A673 (cell line): ENCODE results near the gene HPN. TPM values are rescaled to one million over a fixed set of nuclear protein-coding genes. Genes with fewer than 3 reads are reported as not detected.
"Not testable (repeated sequence)": the region's sequence is repeated elsewhere in the genome, so short reads cannot be mapped to it uniquely, and the experiment has no call there.

Experiments used
- BruUV-seq: library from RNA; stranded (reverse); fragments of 400-500 nt; replicated peaks from 2 replicates; lab custom pipeline; 2021; lab: Mats Ljungman, UMichigan
- CTCF ChIA-PET: fragments of 300-600 bp; sonication (Branson Sonifier 250); formaldehyde crosslinking; loops from one replicate; lab custom pipeline; 2022; ENCODE audit warnings: antibody characterized with exemption; lab: Charles Lee
- POLR2A ChIA-PET: fragments of 300-600 bp; sonication (Branson Sonifier 250); formaldehyde crosslinking; loops from one replicate; lab custom pipeline; 2022; ENCODE audit warnings: antibody characterized with exemption; ENCODE audit not compliant: low non-redundant PET; lab: Charles Lee
- DNase-seq: peaks from one replicate; pipeline ENCODE4 v3.0.0-alpha.2; 2015; ENCODE audit warnings: low spot score
- H3K27ac ChIP-seq: fragments of 200-600 bp; sonication (generic); 2 replicates; pipeline ENCODE4 v1.5.1; 2016; ENCODE audit warnings: mixed run types, low read depth, mild to moderate bottlenecking, mixed read lengths, antibody characterized with exemption, low read length; ENCODE audit not compliant: poor library complexity, severe bottlenecking
- H3K27me3 ChIP-seq: fragments of 200-600 bp; sonication (generic); replicated peaks from 2 replicates; pipeline ENCODE4 v1.6.1; 2017; ENCODE audit warnings: mixed run types, low read depth, mild to moderate bottlenecking, mixed read lengths, antibody characterized with exemption, low read length; ENCODE audit not compliant: insufficient read depth, poor library complexity
- H3K36me3 ChIP-seq: fragments of 200-600 bp; sonication (generic); 2 replicates; pipeline ENCODE4 v1.6.1; 2016; ENCODE audit warnings: mixed run types, mild to moderate bottlenecking, mixed read lengths, antibody characterized with exemption, low read length; ENCODE audit not compliant: insufficient read depth, poor library complexity, severe bottlenecking
- H3K4me1 ChIP-seq: fragments of 200-600 bp; sonication (generic); 2 replicates; pipeline ENCODE4 v1.6.1; 2017; ENCODE audit warnings: mixed run types, mild to moderate bottlenecking, mixed read lengths, antibody characterized with exemption, low read length; ENCODE audit not compliant: insufficient read depth, poor library complexity, severe bottlenecking
- H3K4me3 ChIP-seq: fragments of 200-600 bp; sonication (generic); 2 replicates; pipeline ENCODE4 v1.5.1; 2016; ENCODE audit warnings: low read depth, mixed run types, mild to moderate bottlenecking, mixed read lengths, low read length; ENCODE audit not compliant: poor library complexity, severe bottlenecking
- H3K9me3 ChIP-seq: fragments of 200-600 bp; sonication (generic); 2 replicates; pipeline ENCODE4 v1.6.1; 2016; ENCODE audit warnings: mixed run types, low read depth, mild to moderate bottlenecking, mixed read lengths, antibody characterized with exemption, low read length; ENCODE audit not compliant: poor library complexity, severe bottlenecking
- EZH2 ChIP-seq: fragments of 200-600 bp; sonication (generic); IDR thresholded peaks from 2 replicates; pipeline ENCODE4 v1.6.1; 2017; ENCODE audit warnings: borderline replicate concordance, low read depth, mild to moderate bottlenecking, mixed read lengths, antibody characterized with exemption, low read length; ENCODE audit not compliant: poor library complexity, severe bottlenecking
- intact Hi-C: fragments of 100-400 bp; cut with micrococcal nuclease; formaldehyde crosslinking; loops from one replicate; pipeline ENCODE4 v1.10.0; 2022; ENCODE audit not compliant: unreplicated experiment
- total RNA-seq: library from RNA; stranded (reverse); gene quantifications from 2 replicates; pipeline ENCODE4 v1.2.3, GENCODE V29; 2021
- TF ChIP-seq, protein P1 (sequence below): fragments of 300-800, 200-600 bp; sonication (generic); conservative IDR thresholded peaks from 2 replicates; pipeline ENCODE4 v1.5.1; 2017; ENCODE audit warnings: low read depth, mild to moderate bottlenecking, antibody characterized with exemption, low read length, moderate library complexity, mixed read lengths

Gene HPN
- total RNA-seq, 1 experiment from 2014 or later = not detected

DNA sequence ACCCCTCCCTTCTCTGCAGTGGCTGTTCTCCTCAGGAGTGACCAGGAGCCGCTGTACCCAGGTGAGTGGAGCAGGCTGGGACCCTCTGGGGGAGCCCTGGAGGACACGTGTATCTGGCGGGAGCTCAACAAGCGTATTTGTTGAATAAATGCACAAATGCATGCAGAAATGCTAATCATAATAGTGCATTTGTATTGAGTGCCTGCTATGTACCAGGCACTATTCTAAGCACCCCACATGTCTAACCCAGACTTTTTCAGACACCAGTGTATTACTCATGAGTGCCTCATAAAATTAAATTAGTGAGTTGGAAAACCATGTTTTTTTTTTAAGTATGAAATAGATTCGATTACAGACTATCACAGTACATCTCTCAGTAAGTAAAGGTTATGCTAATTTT is 7.9 kb downstream of the HPN start:
- Histone ChIP-seq H3K27me3 (no peaks in the 10 kb centered on the region), H3K27ac (no peak overlapping the region), H3K4me3 (no peak overlapping the region), H3K4me1 (no peaks in the 10 kb centered on the region), H3K9me3 (no peaks in the 10 kb centered on the region), H3K36me3 (no peaks in the 10 kb centered on the region)
- ChIA-PET POLR2A (no interaction called here), CTCF (no interaction called here)
- TF ChIP-seq EZH2 = no peak
- TF ChIP-seq, protein P1, sequence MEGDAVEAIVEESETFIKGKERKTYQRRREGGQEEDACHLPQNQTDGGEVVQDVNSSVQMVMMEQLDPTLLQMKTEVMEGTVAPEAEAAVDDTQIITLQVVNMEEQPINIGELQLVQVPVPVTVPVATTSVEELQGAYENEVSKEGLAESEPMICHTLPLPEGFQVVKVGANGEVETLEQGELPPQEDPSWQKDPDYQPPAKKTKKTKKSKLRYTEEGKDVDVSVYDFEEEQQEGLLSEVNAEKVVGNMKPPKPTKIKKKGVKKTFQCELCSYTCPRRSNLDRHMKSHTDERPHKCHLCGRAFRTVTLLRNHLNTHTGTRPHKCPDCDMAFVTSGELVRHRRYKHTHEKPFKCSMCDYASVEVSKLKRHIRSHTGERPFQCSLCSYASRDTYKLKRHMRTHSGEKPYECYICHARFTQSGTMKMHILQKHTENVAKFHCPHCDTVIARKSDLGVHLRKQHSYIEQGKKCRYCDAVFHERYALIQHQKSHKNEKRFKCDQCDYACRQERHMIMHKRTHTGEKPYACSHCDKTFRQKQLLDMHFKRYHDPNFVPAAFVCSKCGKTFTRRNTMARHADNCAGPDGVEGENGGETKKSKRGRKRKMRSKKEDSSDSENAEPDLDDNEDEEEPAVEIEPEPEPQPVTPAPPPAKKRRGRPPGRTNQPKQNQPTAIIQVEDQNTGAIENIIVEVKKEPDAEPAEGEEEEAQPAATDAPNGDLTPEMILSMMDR = no peak
- BruUV-seq = no TSS peak
- intact Hi-C loops = no loop called here
- no peak for DNase-seq

- H3K4me1 ChIP-seq, H3K27ac ChIP-seq, H3K4me3 ChIP-seq, intact Hi-C loops, H3K36me3 ChIP-seq, H3K27me3 ChIP-seq, BruUV-seq, DNase-seq, H3K9me3 ChIP-seq, POLR2A ChIA-PET, CTCF ChIA-PET: not testable (repeated sequence)
Measured at GRCh38 chr19:35050662-35051061, 9.1 kb downstream of the HPN start.

- CTCF ChIA-PET, H3K36me3 ChIP-seq, H3K27me3 ChIP-seq, DNase-seq, H3K4me3 ChIP-seq, POLR2A ChIA-PET, intact Hi-C loops, H3K9me3 ChIP-seq, H3K27ac ChIP-seq, BruUV-seq, H3K4me1 ChIP-seq: not testable (repeated sequence)
Measured at GRCh38 chr19:35051268-35051667, 9.7 kb downstream of the HPN start.

GRCh38 chr19:35051796-35052195 is 10.3 kb downstream of the HPN start:
- intact Hi-C loops = no loop called here
- no peaks in the 10 kb centered on the region for H3K4me1 ChIP-seq
- H3K27me3 ChIP-seq = peaks cover 14% of the 10 kb centered on the region
- H3K9me3 ChIP-seq = no peaks in the 10 kb centered on the region
- no peak overlapping the region for H3K27ac ChIP-seq
- no TSS peak for BruUV-seq
- ChIA-PET POLR2A (no interaction called here), CTCF (no interaction called here)
- no peaks in the 10 kb centered on the region for H3K36me3 ChIP-seq
- no peak for DNase-seq
- no peak overlapping the region for H3K4me3 ChIP-seq
- no peak for TF ChIP-seq EZH2
- TF ChIP-seq, protein P1 = no peak
